Stimulated activated CD4-positive, alpha-beta T cell treated with anti-CD3 and anti-CD28 coated beads, TNF-alpha, amount 100 ng/mL, for 4 hours (primary cell): ENCODE results near the gene DDX31.
"Not testable (repeated sequence)": the region's sequence is repeated elsewhere in the genome, so short reads cannot be mapped to it uniquely, and the experiment has no call there.

ENCODE experiments used
- DNase-seq, 3 experiments: peaks; one replicate each; pipeline ENCODE4 v3.0.0-alpha.2; 2020; ENCODE audit warnings: low read depth in 3 of 3

The DDX31 gene

DNA sequence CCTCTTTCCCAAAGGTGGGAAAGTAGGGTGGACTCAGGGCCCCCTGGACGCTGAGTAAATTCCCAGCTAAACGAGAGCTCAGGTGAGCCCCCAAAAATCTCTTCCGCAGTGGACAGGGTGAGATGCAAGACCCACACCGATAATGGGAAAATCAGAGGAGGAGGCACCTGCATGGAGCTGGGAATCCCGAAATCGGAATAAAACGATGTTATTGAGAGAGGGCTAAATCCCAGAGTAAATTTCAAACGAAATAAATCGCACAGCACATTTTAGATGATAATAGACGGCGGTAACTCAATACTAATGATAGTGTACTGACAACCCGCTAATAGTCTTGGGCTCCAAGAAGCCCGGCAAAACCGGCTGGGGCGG, 90.4 kb downstream of the DDX31 start:
- no peak for DNase-seq

DNA sequence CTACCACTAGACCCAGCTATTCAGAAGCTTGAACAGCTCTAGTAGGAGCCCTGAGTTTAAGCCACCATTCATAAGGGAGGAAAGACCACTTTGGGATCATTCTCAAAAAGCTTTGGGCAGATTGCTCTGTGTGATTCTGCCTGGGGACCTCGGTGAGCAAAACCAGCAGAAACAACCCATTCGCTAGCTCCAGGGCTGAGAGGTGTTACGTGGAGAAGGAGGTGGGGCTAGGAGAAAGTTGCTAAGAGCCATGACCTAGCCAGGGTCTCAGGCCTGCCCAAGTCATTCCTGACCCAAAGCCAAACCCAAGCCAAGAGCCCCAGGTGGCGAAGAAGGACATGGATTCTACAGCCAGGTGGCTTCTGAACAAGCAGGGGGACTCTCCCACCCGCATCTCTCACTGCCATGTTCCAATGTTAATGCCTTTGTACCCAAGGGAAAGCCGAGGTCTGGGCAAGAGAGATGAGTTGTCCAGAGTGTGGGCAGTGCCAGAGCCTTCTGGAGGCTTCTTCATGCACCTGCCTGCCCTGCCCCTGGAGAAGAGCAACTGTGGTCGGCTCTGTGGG, 91.3 kb downstream of the DDX31 start:
- no peak for DNase-seq

- no peak for DNase-seq
Measured at GRCh38 chr9:132577119-132577518, 92.7 kb downstream of the DDX31 start.

DNA sequence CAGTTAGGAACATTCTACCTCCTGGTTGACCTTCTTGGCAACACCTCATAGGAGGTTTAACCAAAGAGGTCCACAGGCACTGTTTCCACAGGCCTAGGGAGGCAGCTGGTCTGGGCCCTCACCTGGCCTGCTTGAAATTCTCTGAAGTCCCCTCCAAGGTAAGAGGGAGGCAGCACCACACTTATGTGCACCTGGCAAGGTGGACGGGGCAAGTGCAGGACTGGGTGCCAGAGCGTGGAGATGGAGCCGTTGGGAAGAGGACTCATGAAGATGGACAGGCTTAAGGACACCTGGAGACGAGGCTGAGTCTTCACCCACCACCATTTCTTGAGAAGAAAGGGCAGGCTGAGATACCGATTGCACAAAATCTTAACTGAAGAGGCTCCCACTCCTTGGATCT, 94.0 kb downstream of the DDX31 start:
- no peak for DNase-seq

DNA sequence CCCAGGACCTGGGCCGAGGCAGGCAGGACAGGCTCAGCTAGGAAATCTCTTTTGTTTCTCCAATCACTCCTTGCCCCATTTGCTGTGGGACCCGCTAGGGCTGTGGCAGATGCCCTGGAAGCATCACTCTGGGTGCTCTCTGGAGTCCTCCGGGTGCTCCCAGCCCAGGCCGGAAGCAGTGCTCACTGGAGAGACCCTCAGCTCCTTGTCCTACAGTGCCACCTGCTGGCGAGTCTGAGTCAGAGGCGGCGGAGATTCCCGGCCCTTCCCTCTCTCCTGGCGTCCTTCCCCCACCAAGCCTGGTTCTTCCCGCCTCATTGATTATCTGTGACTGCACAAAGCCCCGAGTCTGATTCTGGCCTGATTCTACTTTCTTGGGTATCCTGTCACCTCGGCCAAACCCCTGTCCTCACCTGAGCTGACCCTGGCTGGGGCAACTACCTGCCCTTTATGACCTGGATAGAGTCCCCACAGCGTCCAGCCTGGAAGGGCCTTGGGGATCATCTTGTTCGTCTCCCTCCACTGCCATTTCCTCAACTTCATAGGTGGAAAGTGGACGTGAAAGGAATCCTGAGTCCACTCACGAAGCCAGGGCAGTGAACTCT, 94.7 kb downstream of the DDX31 start:
- no peak for DNase-seq

DNA sequence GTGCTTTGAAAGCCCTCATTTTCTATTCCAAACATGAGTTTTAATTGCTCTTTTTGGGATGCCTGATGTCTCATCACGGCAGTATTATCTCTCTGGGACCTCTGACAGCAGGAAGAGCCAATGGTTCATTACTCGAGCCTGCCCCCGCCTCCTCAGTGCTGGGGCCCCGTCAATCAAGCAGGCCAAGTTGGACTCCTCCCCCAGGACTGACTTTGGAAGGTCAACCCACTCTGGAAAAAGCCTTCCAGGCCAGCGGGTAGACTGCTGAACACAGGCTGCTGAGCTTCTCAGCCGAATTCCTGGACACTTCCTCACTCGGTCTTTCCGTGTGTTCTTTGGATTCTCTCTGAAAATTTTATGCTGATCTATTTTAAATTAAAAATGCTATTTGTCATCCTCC, 96.9 kb downstream of the DDX31 start:
- DNase-seq: no peak

DNA sequence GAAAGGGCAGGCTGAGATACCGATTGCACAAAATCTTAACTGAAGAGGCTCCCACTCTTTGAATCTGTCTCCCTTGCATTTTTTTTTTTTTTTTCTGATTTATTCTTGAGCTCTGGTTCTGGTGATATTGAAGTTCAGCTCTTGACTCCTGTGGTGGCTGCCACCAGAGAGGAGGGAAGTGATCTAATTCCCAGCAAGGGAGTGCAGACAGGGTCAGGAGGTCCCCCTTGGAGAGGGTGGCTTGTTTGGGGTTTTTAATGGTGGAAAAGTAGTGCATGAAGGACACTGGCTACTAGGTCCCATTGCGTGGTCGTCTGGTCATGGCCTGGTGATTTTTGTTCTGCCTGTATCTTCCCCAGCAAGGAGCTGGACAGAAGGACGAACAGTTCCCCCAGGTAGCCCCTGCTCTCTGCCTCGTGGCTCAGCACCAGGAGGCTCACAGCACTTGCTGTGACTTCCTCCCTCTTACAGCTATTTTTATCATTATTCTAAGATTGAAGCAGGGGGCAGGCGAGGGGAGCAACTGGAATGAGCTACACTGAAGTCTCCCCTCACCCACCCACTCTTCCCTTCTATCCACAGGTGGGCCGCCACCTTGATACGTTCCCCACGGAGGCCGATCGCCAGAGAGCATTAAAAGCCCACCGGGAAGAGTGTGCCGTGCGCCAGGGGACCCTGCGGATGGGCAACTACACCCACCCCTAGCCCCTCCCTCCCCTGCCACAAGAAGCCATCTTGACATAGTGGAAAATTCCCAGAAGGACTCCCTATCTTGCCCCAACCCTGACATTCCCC, 97.8 kb downstream of the DDX31 start:
- DNase-seq: no peak

DNA sequence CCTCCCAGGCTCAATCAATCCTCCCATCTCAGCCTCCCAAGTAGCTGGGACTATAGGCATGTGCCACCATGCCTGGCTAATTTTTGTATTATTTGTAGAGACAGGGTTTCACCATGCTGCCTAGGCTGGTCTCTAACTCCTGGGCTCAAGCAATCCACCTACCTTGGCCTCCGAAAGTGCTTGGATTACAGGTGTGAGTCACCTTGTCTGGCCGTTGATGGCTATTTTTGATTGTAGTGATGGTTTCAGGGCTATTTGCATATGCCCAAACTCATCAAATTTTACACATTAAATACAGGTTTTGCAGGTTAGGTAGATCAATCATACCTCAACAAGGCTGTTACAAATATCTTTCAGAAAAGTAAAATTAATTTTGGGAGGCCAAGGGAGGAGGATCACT, 101.0 kb downstream of the DDX31 start:
- not testable (repeated sequence) for DNase-seq

DNA sequence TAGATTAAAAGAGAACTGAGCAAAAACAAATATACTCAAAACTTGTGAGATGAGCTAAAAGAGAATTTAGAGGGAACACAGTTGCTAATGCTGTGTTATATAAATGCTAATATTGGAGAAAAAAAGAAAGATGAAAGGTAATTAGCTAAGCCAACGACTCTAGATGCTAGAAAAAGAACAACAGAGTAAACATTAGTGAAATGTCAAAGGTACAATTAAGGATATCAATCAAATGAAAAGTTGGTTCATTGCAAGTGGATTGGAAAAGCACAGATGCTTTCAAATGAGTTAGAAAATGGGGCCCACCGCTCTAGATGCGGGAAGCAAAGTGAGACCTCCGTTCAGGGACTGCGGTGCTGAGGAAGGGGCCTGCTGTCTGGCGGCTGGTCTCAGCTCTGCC, 105.3 kb downstream of the DDX31 start:
- no peak for DNase-seq

DNA sequence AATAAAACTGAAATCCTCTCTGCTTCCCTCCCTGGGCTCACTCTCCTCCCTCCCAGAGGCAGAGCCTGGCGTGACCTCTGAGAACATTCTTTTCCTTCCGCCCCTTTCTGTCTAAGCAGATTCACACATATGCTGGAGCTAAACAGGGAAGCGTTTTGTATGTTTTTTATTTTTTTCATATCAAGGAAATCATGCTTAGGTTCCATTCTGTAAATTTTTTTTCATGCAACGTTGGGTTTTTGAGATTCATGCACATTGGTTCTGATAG, 107.5 kb downstream of the DDX31 start:
- DNase-seq: no peak

GRCh38 chr9:132560616-132561202, 109.1 kb downstream of the DDX31 start:
- no peak for DNase-seq

GRCh38 chr9:132559711-132560110, 110.1 kb downstream of the DDX31 start:
- DNase-seq: no peak

GRCh38 chr9:132557159-132557558, 112.6 kb downstream of the DDX31 start:
- DNase-seq: no peak

GRCh38 chr9:132556714-132557113, 113.1 kb downstream of the DDX31 start:
- DNase-seq: no peak

DNA sequence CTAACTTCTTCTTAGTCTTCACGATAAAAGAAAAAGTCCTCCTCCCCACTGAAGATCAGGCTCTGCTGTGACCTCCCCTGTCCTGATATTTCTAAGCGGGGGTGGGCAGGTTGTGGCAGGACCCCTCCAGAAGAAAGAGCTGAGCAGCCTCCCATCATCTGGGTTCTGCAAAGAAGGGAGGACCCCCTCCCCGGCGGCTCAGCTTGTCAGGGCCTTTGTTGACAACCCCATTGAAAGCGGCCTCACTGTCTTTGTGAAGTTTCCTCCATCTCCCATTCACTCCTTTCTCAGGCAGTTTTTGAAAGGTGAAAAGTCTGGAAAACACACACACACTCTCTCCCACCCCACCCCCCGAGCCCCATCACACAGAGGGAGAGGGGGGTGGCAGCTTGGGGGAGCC, 113.5 kb downstream of the DDX31 start:
- DNase-seq: no peak

- DNase-seq: no peak
Measured at GRCh38 chr9:132555528-132555927, 114.3 kb downstream of the DDX31 start.

DNA sequence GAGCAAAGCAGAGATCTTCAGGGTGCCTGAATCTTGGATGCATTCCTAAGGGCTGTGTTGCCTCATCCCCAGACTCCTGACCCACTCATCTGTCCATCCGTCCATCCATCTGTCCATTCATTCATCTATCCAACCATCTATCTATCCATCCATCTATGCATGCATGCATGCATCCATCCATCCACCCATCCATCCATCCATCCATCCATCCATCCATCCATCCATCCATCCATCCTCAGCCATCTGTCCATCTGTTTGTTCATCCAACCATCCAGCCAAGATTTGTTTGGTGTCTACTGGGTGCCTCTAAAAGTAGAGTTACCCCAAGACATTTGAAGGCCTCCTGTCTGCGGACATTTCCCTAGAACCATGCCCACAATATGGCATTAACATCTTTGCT, 115.0 kb downstream of the DDX31 start:
- DNase-seq: no peak

DNA sequence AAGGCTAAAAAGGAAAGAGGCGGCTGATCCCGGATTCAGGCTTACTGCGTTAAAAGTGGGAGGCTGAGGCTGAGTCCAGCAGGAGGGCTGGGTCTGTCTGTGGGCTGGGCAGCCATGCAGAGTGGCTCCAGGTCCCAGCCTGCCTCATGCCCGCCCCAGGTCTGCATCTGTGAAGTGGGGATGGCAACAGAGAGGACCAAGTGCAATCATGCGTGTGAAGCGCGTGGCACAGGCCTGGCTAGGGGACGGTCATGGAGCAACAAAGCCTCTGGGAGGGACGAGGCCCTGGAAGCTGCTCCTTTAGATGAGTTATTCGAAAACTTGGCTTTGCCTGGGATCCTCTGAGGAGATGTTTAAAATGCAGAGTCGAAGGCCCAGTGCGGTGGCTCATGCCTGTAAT, 117.7 kb downstream of the DDX31 start:
- no peak for DNase-seq

- no peak for DNase-seq
Measured at GRCh38 chr9:132551556-132551955, 118.2 kb downstream of the DDX31 start.

GRCh38 chr9:132548751-132549640, 120.8 kb downstream of the DDX31 start:
- no peak for DNase-seq

DNA sequence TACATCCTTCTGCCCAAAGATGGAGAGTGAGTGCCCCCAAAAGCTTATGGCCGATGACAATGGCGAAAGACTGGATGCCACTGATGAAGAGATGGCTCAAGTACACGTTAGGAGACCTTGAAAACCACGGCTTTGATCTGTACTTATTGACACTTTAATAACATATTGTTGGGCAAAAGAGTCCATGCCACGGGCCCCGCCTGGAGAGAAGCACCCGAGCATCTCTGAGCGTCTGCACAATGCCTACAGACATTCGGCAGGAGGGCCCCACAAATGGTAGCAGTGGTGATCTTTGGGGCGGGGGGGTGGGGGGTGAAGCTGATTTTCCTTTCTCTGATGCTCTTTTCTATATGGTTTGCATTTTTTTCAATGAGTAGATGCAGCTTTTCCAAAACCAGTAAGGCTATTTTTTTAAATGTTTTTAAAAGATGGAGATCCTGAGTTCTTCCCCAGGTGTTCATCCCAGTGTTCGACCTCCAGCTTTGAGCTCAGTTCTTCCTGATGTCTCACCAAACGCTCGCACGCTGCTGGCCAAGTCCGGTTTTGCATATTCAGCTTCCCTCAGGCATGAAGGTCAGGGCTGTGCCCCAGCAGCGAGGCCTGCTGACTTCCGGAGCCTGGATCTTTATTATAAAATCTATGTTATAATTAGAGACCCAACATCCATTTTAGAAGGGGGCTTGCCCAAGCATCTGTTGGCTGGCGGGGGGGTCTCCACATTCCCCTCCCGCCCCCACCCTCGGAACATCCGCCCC, 121.6 kb downstream of the DDX31 start:
- no peak for DNase-seq

- no peak for DNase-seq
Measured at GRCh38 chr9:132547436-132547835, 122.3 kb downstream of the DDX31 start.
